Erythroblast (primary cell): Measurements from ENCODE around the gene ANK3.

ENCODE experiments used
- DNase-seq, 2 experiments: peaks; one replicate each; lab custom pipeline; 2025; lab: John Stamatoyannopoulos, UW
- GATA1 ChIP-seq: IDR thresholded peaks from 2 replicates; pipeline ENCODE4 v1.6.1; 2011; ENCODE audit warnings: low read depth, mild to moderate bottlenecking, control low read depth, low read length, moderate library complexity
- POLR2A ChIP-seq: IDR thresholded peaks from 2 replicates; pipeline ENCODE4 v1.6.1; 2011; ENCODE audit warnings: mild to moderate bottlenecking, low read length

ANK3 gene

GRCh38 chr10:60400366-60400765, 10.7 kb upstream of the ANK3 start:
- no peak for DNase-seq
- TF ChIP-seq POLR2A = no peak

DNA sequence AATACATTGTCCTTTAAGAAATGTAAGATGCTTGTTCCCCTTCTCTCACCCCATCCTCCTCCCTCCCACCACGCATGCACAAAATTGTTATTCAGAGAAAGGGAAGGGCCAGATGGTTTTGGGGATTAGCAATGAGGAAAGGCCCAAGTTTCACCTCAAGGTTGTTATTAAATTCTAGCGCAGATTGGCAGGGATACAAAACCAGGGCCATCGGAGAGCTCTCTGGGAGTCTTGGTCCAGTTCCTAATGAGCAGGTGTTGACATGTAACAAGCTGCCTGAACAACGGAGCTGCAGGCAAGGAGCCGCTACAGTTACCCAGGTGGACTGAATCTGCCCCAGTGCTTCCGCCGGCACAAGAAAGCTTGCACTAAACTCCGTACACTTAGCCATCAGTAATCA, 9.7 kb upstream of the ANK3 start:
- TF ChIP-seq POLR2A = no peak
- TF ChIP-seq GATA1 = no peak
- no peak for DNase-seq

DNA sequence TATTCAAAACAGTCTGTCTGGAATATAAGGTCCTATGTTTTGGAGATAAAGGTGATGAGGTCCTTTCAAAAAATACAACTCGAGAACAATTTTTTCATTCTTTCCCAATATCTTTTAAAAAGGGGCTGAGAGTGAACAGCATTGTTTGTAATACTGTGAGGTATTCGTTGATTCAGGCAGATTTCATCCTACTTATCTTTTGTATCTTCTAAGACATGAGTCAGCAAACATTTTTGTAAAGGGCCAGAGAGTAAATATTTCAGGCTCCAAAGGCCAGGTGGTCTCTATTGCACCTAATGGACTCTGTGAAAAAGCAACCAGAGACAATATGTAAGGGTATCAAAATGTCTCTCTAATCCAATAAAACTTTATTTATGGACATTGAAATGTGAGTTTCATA, 8.1 kb upstream of the ANK3 start:
- TF ChIP-seq POLR2A (no peak), GATA1 (no peak)
- no peak for DNase-seq

GRCh38 chr10:60396766-60397165, 7.1 kb upstream of the ANK3 start:
- no peak for TF ChIP-seq GATA1
- no peak for TF ChIP-seq POLR2A
- no peak for DNase-seq

DNA sequence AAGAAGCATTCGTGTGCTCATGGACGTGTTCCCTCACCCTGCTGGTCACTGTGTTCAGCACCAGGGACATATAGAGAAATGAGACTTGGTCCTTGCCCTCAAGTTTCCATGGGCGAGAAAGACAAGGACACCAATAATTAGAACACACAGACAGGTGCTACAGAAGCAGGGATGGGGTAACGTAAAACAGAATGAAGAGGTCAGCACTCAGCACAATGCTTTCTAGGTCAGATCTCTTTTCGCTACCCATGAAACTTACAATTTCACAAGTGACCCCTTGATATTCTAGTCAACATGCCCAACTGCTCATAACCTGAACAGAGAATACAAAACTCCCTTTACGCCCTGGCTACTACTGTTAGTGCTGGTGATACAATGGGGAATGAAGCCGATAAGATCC, 6.0 kb upstream of the ANK3 start:
- TF ChIP-seq GATA1 = no peak
- TF ChIP-seq POLR2A = no peak
- no peak for DNase-seq

- no peak for DNase-seq
- no peak for TF ChIP-seq GATA1
- no peak for TF ChIP-seq POLR2A
These were observed 4.8 kb upstream of the ANK3 start for GRCh38 chr10:60394446-60394845.

DNA sequence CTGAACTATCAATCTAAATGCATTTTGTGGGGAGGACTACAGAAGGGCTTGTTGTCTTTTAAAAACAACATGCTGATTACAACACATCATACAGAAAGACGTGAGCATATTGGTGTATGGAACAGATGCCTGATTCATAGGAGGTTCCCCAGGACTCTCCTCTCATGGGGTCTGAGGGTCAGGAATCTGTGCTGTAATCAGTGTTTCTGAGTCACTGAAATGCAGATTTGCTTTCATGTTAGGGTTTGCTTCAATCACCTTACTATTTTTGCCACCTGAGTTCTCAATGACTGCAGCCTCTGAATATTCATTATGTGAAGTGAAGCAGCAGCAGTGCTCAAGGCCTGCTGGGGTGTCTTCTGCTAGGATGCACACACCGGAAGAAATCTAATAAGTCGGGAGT, 550 bp upstream of the ANK3 start:
- DNase-seq = no peak
- TF ChIP-seq POLR2A = no peak
- TF ChIP-seq GATA1 = no peak

GRCh38 chr10:60388709-60389301, 870 bp downstream of the ANK3 start:
- no peak for DNase-seq
- TF ChIP-seq POLR2A = no peak
- no peak for TF ChIP-seq GATA1

DNA sequence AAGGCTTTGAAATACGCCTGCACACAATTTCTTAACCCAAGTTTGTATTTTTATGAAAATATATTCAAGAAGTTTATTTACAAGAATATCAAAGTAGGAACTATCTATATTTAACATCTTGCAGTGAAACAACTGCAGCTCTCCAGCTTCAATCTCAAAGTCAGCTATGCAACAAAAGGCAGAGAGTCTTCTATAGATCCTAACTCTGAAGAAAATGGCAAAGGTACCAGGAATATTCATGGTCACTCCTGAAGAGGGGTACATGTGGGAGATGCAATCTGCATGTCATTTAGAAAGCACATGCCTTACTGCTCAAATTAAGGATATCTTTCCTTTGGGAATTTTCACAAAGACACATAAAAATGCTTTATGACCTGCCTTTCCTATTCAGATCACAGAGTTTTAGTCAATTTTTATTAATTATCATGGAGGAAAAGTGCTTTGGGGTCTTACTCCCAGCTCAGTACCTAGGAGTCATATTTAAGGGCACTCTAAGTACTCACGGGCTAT, 1.5 kb downstream of the ANK3 start:
- no peak for DNase-seq
- TF ChIP-seq GATA1 (no peak), POLR2A (no peak)

DNA sequence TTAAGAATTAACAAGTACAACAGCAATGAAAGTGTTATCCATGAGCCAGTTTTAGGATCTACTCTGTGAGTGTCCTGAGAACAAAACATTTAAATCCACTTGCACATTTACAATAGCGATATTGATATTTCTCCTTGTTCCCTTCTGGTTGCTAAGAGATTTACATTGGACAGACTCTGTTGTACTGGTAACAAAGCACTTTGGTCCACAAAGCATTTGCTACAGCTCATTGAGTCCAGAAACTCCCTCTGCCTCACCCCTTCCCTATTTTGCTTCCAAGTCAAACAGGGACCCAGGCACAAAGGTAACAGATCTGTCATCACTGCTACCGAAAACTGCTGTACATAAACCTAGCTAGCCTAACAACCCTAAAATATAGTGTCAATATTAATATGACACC, 2.1 kb downstream of the ANK3 start:
- DNase-seq = no peak
- no peak for TF ChIP-seq GATA1
- no peak for TF ChIP-seq POLR2A

DNA sequence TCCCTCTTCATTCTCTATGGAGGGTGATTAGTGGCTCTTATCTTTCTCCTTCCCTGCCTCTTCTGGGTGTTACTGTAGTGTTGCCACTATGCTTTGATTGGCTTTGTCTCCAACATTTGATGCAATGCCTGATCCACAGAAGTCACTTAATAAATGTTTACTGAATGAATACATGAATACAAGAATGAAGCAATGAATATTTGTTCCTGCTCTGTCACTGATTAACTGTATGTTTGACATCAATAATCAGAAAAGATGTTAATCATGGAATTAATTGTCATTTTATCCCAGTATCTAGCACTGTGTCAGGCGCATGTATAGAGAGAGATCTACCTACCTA, 4.3 kb downstream of the ANK3 start:
- TF ChIP-seq GATA1 (no peak), POLR2A (no peak)
- DNase-seq = no peak

- no peak for TF ChIP-seq POLR2A
- no peak for TF ChIP-seq GATA1
- no peak for DNase-seq
These were observed 4.8 kb downstream of the ANK3 start for GRCh38 chr10:60384708-60385398.

GRCh38 chr10:60384011-60384410, 5.7 kb downstream of the ANK3 start:
- no peak for DNase-seq
- TF ChIP-seq GATA1 = no peak
- no peak for TF ChIP-seq POLR2A

DNA sequence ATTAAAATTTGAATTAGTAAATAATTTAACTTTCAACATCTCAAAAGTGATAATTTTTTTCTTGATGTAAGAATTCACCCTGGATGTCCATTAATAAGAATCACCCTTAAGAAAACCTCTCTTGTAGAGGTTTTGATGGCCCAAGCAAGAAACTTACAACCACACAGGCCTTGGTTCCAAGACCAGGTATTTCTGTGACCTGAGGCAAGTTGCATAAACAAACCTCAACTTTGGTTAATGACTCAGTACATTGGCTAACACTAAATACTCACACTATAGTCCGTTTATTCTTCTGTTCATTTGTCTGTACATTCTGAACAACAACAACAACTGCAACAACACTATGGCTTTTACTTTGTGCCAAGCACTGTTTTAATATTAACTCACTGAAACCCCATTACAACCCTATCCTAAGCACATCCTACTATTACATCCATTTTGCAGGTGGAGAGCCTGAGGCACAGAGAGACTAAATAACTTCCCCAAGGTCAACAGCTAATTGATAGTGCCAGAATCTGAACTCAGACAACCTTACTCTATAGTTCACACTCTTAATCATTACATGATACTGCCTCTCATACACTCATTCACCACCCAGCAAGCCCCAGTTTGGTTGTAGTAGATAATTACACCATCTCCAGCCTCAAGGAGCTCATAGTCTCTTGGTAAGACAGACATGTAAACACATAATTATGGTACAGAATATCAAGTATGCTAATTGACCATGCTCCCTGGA, 6.6 kb downstream of the ANK3 start:
- TF ChIP-seq POLR2A = no peak
- TF ChIP-seq GATA1 = no peak
- DNase-seq = no peak
